A549 (cell line): ENCODE results near the gene ZNF786.

Experiments
- EHMT2 ChIP-seq: fragments of 200-600 bp; sonication (generic); IDR thresholded peaks from 2 replicates; pipeline ENCODE4 v1.6.1; 2016; ENCODE audit warnings: antibody characterized with exemption, low read depth, mild to moderate bottlenecking, moderate library complexity
- JUN ChIP-seq, 2 experiments: fragments of >200 bp; sonication (Bioruptor Twin); formaldehyde crosslinking; IDR thresholded peaks; 2 replicates in 1 of 2; 3 replicates in 1 of 2; pipeline ENCODE4 v1.6.1; 2016 to 2017
- KDM1A ChIP-seq: fragments of 200-600 bp; sonication (generic); IDR thresholded peaks from 2 replicates; pipeline ENCODE4 v1.6.1; 2016; ENCODE audit warnings: low read depth, mild to moderate bottlenecking
- MAFK ChIP-seq: fragments of 450-650 bp; IDR thresholded peaks from 2 replicates; pipeline ENCODE4 v1.6.1; 2014; ENCODE audit not compliant: partially characterized antibody
- NFE2L2 ChIP-seq: fragments of 150-350 bp; conservative IDR thresholded peaks from 2 replicates; pipeline ENCODE4 v1.6.1; 2014; ENCODE audit warnings: low read length
- PHF8 ChIP-seq: fragments of 200-600 bp; sonication (generic); IDR thresholded peaks from 2 replicates; pipeline ENCODE4 v1.6.1; 2016; ENCODE audit warnings: low read depth, mild to moderate bottlenecking, antibody characterized with exemption, moderate library complexity, borderline replicate concordance
- POLR2AphosphoS2 ChIP-seq: conservative IDR thresholded peaks from 2 replicates; pipeline ENCODE4 v1.6.1; 2012; ENCODE audit warnings: low read length, improper control_type of control experiment, inconsistent platforms
- RFX5 ChIP-seq: fragments of 450-650 bp; IDR thresholded peaks from 2 replicates; pipeline ENCODE4 v1.7.1; 2014; ENCODE audit warnings: antibody characterized with exemption, mild to moderate bottlenecking, moderate library complexity
- TF ChIP-seq, protein P1 (sequence below): fragments of 450-650 bp; IDR thresholded peaks from 2 replicates; pipeline ENCODE4 v1.6.1; 2014; ENCODE audit warnings: antibody characterized with exemption
- TF ChIP-seq, protein P2 (sequence below): fragments of >200 bp; sonication (Bioruptor Twin); formaldehyde crosslinking; IDR thresholded peaks from 3 replicates; pipeline ENCODE4 v1.5.1; 2016

DNA sequence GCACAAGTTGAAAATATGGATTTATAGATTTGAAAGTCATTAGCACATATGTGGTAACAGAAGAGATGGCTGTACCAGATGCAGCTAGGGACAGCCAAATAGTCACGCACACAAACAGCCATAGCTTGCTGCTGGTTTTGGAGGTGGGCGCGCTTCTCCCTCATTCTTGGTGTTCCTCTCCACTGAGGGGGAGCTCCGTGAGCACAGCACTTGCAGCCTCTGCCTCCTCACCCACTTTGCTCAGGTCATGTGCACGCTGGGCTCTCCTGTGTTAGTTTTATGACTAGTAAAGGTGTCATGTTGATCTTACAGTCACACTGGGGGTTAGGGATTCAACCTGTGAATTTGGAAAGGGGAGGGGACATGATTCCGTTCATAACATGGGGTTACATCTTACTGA, 8.5 kb upstream of the ZNF786 start:
- TF ChIP-seq RFX5: no peak
- TF ChIP-seq, protein P1, sequence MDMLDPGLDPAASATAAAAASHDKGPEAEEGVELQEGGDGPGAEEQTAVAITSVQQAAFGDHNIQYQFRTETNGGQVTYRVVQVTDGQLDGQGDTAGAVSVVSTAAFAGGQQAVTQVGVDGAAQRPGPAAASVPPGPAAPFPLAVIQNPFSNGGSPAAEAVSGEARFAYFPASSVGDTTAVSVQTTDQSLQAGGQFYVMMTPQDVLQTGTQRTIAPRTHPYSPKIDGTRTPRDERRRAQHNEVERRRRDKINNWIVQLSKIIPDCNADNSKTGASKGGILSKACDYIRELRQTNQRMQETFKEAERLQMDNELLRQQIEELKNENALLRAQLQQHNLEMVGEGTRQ: no peak
- TF ChIP-seq NFE2L2: no peak
- no peak for TF ChIP-seq JUN (IDR thresholded peaks at IDR 0.05)
- no peak for TF ChIP-seq KDM1A
- TF ChIP-seq EHMT2: no peak
- TF ChIP-seq MAFK: no peak
- no peak for TF ChIP-seq PHF8
- TF ChIP-seq POLR2AphosphoS2: no peak
- TF ChIP-seq, protein P2, sequence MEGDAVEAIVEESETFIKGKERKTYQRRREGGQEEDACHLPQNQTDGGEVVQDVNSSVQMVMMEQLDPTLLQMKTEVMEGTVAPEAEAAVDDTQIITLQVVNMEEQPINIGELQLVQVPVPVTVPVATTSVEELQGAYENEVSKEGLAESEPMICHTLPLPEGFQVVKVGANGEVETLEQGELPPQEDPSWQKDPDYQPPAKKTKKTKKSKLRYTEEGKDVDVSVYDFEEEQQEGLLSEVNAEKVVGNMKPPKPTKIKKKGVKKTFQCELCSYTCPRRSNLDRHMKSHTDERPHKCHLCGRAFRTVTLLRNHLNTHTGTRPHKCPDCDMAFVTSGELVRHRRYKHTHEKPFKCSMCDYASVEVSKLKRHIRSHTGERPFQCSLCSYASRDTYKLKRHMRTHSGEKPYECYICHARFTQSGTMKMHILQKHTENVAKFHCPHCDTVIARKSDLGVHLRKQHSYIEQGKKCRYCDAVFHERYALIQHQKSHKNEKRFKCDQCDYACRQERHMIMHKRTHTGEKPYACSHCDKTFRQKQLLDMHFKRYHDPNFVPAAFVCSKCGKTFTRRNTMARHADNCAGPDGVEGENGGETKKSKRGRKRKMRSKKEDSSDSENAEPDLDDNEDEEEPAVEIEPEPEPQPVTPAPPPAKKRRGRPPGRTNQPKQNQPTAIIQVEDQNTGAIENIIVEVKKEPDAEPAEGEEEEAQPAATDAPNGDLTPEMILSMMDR: no peak
